ENCODE results near the gene PCID2. TPM values are rescaled to one million over a fixed set of nuclear protein-coding genes. Genes with fewer than 3 reads are reported as not detected.

The PCID2 gene
- total RNA-seq, 2 experiments from 2014 or later: 68.2 to 74.7 TPM

DNA sequence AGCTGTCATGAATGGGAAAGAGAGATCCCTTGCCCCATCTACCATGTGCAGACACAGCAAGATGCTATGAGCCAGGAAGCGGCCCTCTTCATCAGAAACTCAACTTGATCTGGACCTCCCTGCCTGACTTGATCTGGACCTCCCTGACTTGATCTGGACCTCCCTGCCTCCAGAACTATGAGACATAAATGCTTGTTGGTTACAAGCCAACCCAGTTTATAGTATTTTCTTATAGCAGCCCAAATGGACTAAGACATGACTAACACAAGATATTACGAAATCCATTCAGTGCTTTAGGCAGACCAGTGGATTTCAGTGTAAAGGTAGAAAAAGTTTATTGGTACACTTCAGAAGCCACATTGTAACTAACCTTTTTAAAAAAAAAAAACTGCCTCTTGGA is 15.6 kb downstream of the PCID2 start:
- CTCF ChIA-PET: no interaction called here
- POLR2A ChIA-PET: no interaction called here

DNA sequence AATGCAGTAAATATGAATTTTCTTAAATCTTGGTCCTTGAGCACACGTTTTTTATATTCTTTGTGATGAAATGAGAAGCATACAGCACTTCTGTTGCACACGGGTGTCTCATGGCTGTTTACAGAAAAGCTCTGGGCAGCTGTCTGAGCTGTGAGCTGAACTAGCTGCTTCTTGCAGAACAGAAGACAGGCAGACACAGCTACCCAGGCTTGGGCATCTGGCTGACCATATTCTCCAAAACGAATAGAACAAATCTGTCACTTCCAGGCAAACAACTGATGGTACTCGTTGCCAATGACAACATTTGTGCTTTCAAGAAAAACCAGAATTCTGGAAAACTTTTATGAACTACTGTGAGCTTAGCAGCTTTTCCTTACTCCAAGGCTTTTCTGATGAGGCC is 16.2 kb downstream of the PCID2 start:
- CTCF ChIA-PET: no interaction called here
- POLR2A ChIA-PET: no interaction called here

DNA sequence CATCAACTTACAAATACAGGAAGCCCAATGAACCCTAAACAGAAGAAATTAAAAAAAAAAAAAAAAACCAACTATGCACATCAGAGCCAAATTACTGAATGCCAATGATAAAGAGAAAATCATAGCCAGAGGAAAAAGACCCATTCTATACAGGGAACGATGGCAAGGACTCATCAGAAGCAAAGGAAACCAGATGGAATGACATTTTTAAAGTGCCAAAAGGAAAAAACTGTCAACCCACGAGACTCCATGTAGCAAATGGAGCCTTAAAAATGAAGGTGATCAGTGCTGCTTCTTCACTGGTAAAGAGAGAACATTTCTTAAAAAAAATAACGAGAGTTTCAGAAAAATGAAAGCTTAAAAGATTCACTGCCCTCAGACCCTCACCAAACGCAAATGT is 18.3 kb downstream of the PCID2 start:
- ChIA-PET CTCF (no interaction called here), POLR2A (no interaction called here)

DNA sequence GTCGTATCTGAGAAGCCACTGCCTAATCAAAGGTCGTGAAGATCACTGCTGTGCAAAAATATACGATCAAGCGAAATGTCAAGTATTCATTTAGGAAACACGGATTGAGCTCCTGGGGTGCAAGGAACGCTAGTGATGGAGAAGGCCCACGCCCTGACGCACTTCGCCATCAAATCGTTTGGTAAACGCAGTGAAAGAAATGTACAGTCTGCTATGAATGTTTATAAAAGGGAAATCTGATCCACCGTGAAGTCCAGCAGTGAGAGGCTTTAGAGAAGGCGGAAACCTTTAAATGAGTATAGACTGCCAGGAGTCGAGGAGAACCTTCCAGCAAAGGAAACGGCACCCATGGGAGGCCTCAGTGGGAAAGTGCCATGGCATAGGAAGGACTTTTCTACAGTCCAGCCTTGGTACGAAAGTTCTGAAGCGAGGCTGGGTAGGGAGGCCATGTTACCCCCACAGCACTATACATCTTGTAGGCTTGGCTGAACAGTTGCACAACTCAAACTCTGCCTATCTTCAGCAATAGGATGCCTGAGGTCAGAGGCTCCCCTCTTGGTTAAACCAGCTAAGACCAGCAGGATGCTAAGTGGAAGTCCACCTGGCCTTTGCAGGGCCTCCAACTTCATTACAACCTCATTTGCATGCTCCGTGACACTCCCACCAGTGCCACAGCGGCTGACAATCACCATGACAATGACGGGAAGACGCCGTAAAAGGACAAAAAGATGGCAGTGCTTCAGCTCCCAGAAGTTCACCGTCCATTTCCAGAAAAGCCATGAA is 20.4 kb downstream of the PCID2 start:
- ChIA-PET POLR2A (no interaction called here), CTCF (no interaction called here)

DNA sequence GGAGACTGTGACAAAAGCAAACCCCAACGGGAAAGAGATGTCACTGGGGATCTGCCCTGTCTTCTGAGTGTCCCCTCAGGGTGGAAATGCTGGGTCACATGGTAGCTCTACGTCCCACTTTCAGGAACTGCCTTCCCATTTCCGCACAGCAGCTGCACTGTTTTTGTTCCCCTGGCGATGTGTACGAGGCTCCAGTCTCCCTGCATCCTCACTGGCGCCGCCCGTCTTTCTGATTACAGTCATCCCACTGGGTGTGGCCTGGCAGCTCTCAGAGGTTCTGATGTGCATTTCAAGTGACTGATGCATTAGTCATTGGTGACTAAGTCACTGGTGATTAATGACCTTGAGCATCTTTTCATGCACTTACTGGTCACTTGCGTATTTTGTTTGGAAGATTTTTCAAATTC is 21.2 kb downstream of the PCID2 start:
- ChIA-PET POLR2A (no interaction called here), CTCF (no interaction called here)

DNA sequence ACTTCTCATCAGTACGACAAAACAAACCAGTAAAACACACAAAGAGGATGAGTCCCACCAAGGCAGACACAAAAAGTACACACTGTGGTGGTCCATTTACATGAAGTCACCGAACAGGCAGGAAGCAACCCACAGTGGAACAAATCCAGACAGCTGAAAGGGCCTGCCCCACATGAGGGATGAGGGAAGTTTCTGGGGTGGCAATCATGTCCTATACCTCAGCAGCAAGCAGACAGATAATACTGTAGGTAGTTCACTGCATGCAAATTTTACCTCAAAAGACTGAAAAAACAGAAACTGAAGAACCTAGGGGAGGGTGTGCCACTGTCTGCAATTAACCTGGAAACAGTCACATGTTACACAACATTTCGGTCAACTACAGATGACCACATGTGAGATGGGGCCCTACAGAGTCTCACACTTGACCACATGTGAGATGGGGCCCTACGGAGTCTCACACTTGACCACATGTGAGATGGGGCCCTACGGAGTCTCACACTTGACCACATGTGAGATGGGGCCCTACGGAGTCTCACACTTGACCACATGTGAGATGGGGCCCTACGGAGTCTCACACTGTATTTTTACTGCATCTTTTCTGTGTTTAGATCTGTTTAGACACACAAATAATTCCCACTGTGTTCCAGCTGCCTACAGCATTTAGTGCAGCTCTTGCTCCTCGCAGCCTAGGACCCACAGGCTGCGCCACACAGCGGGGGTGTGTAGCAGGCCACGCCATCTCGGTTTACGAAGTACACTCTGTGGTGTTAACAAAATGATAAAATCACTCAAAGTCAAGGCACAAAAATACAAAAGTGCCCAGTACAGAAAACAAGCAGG is 22.2 kb downstream of the PCID2 start:
- ChIA-PET POLR2A (interaction anchor here (1.1 kb wide), 1 partner anchor 24 kb away, joined by 3 read pairs; no protein-coding TSS in a partner anchor), CTCF (no interaction called here)

DNA sequence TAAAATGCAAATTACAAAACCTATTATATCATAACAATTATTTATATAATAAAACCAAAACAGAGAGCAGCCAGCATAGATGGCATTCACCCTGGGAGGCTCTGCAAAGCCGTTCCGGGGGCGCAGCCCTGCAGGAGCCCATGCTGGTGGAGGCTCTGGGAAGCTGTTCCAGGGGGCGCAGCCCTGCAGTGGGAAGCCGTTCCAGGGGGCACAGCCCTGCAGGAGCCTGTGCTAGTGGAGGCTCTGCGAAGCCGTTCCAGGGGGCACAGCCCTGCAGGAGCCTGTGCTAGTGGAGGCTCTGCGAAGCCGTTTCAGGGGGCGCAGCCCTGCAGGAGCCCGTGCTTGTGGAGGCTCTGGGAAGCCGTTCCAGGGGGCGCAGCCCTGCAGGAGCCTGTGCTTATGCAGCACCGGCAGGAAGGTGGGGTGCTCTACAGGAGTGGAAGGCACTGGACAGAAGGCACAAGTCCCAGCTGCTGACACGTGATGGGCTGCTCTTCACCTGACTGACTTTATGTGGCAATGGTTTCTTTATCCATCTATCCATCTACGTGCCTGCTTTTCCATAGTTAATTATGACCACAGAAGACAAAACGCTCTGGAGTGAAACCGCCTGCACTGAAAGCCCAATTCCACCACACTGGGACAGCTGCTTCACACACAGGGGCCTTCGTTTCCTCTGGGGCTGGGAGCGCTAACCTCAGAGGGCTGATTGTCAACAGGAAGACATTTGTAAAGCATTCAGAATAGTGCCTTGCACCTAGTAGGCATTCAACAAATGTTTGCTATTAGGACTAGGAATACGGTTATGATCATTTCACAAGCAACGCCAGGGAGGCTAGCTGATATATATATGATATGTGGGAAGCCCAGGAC is 23.7 kb downstream of the PCID2 start:
- POLR2A ChIA-PET: no interaction called here

DNA sequence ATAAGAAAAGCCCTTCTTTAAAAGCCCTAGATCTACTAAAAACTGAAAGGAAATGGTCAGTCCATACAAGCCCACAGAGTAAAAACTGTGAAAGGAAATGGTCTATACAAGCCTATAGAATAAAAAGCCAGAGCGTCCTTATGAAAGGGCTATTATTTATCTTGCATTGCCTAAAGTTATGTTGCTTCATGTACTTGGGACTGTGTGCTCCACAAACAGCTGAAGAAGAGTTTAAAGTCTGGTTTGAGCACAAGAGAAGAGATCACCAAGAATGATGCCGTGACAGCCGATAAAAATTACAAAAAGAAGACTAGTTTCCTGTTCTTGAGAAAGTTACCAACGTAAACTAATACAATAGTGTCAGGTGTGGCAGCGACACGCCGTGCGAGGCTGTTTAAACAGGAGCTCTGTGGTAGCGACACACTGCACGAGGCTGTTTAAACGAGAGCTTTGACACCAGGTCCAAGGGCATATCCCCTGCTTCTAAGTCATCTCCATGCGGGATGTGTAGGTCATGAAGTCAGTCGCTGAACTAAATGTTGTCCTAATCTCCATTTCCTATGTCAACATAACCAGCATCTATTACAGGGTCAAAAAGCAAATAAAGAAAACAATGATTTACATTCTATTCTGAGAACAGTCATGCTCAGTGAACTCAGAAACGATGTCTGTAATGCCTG is 24.9 kb downstream of the PCID2 start:
- CTCF ChIA-PET: no interaction called here
- POLR2A ChIA-PET: no interaction called here

More for the DNA sequence above, 23.7 kb downstream of the PCID2 start:
- CTCF ChIA-PET: interaction anchor here (1.0 kb wide), 1 partner anchor 24 kb away, joined by 3 read pairs; the partner anchor contains the start of gene PCID2

DNA sequence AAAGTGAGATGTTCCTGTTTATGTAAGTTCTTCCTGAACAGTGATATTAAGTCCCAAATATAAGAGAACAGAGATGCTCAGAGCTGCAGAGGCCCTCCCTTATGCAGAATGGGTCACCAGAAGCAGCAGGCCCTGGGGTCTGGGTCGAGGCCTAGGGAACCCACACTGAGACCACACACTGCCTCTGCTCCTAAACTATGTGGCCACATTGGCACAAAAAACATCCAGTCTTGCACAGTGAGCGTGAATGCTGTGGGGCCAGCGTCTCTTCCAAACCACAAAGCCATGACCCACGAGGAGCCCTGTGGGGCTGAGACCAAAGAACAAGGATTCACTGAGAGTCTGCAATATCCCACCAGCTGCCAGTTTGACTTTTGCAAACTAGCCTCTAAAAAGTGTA is 26.4 kb downstream of the PCID2 start:
- ChIA-PET POLR2A (no interaction called here), CTCF (no interaction called here)

DNA sequence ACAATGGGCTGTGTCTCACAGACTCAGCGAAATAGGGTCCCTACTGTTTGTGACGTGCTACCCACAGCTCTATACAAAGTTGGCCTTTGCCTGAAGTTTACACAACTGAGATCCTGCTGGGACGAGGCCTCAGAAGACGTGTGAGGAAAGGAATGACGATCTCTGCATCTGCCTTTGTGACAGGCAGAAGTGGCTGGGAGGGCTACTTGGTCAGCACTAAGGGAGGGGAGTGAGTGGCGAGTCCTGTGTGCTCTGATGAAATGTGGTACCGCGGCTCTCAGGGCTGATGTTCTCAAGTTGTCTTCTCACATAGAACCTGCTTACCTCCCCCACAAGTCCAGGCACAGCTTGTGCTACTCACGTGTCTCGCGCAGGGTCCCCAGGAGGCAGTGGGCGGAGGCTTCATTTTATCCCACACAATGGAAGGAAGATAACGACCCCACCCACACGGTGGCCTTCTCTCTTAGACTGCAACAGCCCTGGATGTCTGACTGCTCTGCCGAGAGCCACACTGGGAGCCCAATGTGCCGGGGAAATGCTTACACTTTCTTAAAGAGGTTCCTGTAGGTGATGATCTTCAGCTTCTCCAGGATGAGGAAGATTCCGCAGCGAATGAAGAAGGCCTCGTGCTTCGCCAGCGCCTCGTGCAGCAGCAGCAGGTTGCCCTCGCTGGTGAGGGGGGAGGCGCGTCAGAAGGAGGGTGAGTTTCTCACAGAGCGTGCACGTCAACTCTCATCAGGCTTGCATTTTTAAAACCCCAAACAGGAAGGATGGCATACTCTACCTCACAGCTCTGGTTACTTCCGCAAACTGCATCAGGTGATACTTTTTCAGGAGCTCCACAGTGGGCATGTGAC is 28.9 kb downstream of the PCID2 start:
- POLR2A ChIA-PET: no interaction called here
- CTCF ChIA-PET: no interaction called here

DNA sequence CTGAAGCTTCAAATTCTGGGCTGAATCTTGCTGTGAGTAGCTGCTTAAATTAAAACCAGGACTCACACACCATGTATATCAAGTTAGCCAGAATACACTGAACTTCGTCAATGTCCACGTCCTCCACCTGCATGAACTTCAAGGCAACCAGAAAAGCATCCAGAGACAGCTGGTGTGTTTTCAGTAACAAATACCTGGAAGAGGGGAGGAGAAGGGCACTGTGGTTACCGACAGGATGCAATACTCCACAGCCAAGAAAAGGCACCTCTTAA is 29.6 kb downstream of the PCID2 start:
- ChIA-PET CTCF (no interaction called here), POLR2A (no interaction called here)

DNA sequence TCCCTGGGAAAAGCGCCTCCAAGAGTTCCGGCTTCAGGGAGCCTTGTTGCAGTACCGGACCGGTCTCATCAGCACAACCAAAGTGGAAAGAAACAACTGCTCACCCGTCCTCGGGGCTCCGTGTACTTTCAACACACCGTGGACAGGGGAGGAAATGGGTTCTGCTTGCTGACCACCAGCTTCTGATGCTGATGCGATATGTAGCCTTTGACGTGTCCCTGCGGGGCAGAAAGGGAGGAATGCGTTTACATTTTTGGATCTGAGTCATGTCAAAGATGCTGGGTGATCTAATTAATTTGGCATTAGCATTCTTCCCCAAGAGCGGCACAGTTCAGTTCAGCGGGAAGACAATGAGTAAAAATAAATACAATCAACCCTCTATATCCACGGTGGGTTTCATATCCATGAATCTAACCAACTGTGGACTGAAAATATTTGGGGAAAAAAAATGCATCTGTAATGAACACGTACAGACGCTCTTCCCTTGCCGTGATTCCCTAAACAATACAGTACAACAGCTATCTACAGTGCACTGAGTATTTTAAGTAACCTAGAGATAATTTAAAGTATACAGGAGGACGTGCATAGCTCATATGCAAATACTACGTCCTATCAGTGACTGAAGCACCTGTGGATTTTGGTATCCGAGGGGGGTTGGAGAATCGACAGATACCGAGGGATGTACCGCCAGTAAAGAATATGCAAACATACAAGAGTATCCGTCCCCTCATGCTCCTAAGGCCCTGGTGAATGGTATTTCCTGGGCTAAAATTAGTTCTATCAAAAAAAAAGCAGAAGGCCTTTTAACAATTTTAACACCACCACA is 30.2 kb downstream of the PCID2 start:
- ChIA-PET CTCF (no interaction called here), POLR2A (no interaction called here)

DNA sequence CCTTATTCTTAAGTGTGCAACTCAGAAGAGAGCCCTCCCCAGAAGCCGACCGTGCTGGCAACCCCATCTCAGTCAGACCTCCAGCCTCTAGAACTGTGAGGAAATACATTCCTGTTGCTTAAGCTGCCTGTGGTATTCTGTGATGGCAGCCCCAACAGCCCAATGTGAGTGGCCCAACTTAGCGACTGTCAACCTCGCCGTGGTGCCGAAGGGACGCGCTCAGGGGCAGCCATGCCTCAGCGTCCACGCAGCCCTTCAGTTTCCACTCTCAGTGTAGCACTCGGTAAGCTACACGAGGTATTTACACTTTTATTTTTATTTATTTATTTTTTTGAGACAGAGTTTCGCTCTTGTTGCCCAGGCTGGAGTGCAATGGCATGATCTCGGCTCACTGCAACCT is 31.6 kb downstream of the PCID2 start:
- ChIA-PET POLR2A (no interaction called here), CTCF (no interaction called here)

DNA sequence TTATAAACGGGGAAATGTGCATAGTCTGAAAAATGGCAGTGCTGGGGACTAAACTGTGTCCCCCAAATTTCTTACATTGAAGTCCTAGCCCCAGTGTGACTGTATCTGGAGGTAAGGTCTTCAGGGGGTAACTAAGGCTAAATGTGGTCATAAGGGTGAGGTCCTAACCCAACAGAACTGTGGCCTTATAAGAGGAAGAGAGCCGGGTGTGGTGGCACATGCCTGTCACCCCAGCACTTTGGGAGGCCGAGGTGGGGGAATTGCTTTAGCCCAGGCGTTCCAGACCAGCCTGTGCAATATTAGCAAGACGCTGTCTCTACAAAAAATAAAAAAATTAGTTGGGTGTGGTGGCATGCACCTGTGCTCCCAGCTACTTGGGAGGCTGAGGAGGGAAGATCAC is 32.2 kb downstream of the PCID2 start:
- POLR2A ChIA-PET: interaction anchor here (1.1 kb wide), 1 partner anchor 207 kb away, joined by 3 read pairs; no protein-coding TSS in a partner anchor
- CTCF ChIA-PET: no interaction called here

DNA sequence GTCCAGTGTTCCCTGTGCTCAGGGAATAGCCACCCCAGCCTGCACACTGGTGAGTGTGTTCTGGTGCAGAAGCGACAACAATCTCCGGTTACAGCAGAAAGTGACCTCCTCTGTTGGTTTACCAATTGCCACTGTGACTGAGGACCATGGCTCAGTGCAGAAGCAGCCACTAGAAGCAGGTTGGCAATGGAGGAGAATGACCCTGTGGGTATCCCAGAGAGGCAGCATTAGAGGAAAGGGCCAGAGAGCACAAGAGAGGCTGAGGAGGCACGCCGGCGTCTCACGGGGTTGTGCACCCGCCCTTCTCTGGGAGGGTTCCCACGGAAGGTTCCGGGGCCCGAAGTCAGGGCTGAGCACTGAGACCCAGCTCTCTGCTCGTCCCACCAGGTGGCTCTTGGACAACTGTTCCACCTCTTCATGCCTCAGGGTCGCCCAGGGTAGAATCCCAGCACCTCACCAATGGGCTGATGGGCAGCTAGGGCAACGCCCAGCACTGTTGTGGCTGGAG is 36.0 kb downstream of the PCID2 start:
- POLR2A ChIA-PET: no interaction called here
- CTCF ChIA-PET: no interaction called here

DNA sequence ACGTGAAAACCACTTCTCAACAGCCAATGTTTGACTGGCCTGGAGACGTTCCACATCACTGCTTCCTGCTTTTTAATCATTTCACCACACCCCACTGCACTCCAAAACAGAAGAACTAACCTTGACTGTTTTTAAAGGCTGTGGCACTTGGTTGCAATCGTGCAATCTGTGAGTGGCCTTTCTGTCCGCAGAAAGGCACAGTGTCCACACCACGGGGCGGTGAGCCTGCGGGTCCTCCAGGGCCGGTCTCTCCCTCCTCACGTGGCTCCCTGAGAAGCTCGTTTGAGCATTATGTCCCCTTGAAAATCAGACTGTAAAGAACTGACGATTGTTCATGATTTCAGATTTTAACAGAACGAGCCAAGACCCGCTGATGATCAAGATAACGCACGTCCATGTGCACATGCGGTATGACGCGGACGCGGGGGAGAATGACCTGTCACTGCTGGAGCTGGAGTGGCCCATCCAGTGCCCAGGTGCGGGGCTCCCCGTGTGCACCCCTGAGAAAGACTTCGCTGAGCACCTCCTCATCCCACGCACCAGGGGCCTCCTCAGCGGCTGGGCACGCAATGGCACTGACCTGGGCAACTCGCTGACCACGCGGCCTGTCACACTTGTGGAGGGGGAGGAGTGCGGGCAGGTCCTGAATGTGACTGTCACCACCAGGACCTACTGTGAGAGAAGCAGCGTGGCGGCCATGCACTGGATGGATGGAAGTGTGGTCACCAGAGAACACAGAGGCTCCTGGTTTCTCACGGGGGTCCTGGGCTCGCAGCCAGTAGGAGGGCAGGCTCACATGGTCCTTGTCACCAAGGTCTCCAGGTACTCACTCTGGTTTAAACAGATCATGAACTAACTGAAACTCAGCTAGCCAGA is 37.0 kb downstream of the PCID2 start:
- CTCF ChIA-PET: no interaction called here
- POLR2A ChIA-PET: no interaction called here

DNA sequence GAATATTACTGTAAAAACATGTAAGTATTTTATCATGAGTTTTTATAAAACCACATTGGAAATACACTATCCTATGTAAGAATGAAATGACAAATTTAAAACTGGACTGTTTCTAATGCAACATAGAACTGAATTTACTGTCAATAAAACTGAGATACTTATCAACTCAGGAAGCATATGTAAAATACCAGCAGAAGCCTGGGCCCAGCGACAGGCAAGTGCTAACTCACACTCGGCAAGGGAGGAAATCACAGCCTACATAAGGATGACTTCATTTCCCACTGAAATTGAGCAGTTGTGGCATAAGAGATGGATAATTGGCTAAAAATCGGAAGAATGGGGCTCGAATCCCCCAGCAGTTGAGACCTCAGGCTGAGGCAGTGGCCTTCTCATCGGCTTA is 38.0 kb downstream of the PCID2 start:
- CTCF ChIA-PET: no interaction called here
- POLR2A ChIA-PET: interaction anchor here (0.5 kb wide), 1 partner anchor 692 kb away, joined by 4 read pairs; no protein-coding TSS in a partner anchor
